ENCODE measurements around the gene SERPINB11.
"Not testable (repeated sequence)": the region's sequence is repeated elsewhere in the genome, so short reads cannot be mapped to it uniquely, and the experiment has no call there.

Gene SERPINB11

DNA sequence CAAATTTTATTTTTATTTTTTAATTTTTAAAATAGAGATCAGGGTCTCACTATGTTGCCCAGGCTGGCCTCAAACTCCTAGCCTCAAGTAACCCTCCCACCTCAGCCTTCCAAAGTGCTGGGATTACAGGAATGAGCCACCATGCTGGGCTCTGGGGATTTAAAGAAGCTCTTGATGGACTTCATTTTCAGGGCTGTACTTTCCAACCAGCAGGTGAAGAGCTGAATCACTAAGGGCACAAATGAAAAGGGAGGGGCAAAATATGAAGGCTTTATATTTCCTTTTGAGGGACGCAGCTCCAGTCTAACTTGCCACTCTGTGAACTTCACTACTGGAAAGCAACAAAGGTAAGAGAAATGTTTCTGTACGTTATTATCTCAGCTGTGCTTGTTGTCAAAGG is at the start of gene SERPINB11:
TSS of gene SERPINB11 (plus strand) at position 301 of the 400 bp plus-strand sequence. CDS start 7,234 bp downstream, outside the sequence.
- DNase-seq, result no peak

DNA sequence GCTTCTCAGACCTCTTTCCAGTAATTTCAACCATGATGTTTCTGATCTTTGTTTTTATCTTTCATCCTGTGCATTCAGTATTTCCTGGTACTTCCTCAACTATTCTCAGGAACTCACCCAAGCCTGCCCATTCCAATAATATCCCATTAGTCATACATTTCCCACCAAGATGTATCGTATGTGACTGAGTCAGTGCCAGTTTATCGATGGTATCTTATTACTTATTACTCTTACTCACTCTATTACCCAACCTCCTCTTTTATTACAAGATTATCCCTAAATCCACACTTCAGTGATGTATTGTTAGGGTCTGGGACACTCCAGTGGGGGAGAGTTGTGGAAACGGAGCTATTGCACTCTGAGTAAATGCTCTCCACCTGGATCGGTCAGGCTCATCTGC is 43.8 kb upstream of the SERPINB11 start:
- DNase-seq, result not testable (repeated sequence)

- DNase-seq, result not testable (repeated sequence)
These were observed 41.0 kb upstream of the SERPINB11 start, which contains the start of gene SERPINB3 for GRCh38 chr18:63661750-63662149. TSS of gene SERPINB3 (minus strand) at chr18:63661893. CDS start at chr18:63661216, 677 bp downstream.

DNA sequence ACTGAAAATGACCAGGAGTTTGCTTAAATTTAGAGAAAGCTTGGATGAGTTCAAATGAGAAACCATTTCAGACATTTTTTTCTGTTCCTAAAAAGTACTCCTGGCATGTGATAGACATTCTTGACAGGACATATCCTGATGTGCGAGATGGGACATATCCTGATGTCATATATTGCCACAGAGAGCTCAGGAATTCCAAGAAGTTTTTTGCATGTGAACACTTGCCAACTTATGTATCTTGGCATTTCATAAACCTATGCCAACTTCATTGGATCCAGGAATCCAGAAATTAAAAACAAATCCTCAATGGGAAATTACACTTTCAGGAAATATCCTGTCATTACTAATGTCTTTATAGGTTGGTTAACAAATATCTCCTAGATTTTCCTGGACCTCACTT is 38.2 kb upstream of the SERPINB11 start:
- DNase-seq, result no peak

DNA sequence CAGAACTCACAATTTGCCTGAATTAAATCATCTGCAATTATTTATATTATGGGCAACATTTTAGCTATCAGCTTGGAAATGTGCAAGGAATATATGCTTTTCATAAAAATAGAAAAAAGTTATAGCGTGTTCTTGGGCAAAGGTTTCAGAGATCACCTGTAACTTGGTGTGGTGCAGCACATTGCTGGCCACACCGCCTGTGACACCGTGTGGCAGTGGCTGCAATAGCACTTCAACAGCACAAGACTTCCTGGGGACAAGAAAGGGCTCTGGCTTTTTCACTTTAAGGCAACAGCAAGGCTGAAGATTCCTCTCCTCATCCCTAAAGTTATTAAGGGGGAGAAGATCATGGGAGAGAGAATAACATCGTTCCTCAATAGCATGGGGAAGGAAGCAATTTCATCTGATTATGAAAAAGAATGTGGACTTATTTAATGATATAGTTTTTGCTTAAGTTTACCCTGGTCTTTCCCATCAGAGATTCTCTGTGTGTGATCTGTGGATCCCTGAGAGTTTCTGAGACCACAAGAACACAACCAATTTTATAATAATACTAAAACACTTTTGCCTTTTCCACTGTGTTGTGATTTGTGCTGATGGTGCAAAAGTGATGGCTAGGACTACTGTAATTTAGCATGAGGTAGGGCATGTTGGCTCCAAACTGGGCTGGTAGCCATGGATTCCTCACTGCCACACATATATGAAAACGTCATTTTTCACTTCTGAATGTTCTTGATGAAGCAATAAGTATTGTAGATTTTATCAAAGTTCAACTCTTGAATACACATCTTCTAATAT is 26.0 kb upstream of the SERPINB11 start:
- DNase-seq, result peak in 1 of 2 experiments; percentile 27

- DNase-seq, result no peak
These were observed 25.1 kb upstream of the SERPINB11 start for GRCh38 chr18:63677500-63678225.

GRCh38 chr18:63679820-63680606 is 22.7 kb upstream of the SERPINB11 start:
- DNase-seq, result no peak

DNA sequence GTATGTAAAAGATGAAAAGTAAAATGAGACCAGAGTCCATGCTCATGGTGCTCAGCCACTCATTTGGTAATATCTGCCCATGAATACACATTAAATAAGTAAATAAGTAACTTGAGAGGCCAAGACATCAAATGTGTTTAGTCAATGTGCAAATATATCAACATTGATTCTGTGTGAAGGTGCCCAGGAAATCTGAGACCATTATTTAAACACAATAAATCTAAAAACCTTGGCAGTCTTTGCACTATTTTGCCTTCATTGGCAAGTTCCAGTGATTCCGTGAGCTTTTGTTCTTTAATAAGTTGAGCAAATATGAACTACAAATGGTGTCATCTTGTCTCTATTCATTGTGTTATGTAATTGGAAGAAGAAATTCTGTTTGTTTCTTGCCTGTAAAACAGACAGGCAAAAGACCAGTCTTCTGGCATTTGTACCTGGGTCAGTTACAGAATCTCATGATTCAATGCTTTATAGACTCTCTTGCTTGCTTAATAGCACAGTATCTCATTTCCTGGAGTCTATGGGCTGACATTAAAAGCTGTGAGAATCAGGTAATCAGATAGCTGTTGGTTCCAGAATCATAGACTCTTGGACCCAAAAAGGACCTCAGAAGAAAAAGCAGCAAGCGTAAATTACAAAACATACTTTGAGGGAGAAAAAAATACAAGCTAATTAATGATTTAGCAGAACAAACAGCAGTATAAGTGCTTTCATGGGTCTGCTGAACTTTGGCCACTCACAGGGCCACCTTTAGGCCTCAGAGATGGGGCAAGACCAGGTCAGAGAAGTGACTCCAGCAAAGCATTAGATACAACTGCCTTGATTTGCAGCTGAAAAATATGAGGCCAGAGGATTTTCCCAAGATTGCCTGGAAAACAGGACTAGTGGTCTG is 21.1 kb upstream of the SERPINB11 start:
- peak; percentile 2 to 56 for DNase-seq

- no peak for DNase-seq
These were observed 19.6 kb upstream of the SERPINB11 start for GRCh38 chr18:63683152-63683551.

GRCh38 chr18:63683890-63684289 is 18.9 kb upstream of the SERPINB11 start:
- no peak for DNase-seq

- DNase-seq, result no peak
These were observed 18.0 kb upstream of the SERPINB11 start for GRCh38 chr18:63684718-63685117.

GRCh38 chr18:63686871-63687270 is 15.9 kb upstream of the SERPINB11 start:
- no peak for DNase-seq

DNA sequence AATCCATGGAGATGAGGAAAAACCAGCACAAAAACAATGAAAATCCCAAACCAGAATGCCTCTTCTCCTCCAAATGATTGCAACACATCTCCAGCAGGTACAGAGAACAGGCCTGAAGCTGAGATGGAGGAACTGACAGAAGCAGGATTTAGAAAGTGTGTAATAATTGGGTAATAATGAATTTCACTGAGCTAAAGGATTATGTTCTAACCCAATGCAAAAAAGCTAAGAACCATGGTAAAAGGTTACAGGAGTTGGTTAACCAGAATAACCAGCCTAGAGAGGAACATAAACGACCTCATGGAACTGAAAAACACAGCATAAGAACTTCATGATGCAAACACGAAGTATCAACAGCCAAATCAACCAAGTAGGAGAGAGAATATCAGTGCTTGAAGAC is 13.7 kb upstream of the SERPINB11 start:
- DNase-seq, result no peak

DNA sequence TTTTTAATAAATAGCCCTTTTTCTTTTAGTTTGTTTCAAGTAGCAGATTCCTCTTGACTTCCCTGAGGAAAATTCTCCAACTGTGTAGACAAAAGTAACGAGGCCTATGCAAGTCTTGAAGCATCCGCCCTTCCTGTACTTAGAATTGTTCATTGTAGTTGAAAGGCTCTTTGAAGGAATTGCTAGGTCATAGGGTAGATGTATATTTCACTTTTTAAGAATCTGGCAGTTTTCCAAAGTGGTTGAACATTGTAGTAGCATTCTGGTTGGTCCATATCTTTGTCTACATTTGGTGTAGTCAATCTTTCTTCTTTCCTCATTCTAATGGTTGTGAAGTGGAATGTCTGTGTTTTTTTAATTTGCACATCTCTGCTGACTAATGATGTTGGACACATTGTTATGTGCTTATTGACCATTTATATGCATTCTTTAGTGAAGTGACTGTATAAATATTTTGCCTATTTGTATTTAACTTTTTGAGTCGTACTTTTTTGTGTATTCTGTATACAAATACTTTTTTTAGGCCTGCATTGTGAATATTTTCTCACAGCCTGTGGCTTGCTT is 5.6 kb upstream of the SERPINB11 start:
- DNase-seq, result no peak

GRCh38 chr18:63700501-63700900 is 2.3 kb upstream of the SERPINB11 start:
- DNase-seq, result no peak

DNA sequence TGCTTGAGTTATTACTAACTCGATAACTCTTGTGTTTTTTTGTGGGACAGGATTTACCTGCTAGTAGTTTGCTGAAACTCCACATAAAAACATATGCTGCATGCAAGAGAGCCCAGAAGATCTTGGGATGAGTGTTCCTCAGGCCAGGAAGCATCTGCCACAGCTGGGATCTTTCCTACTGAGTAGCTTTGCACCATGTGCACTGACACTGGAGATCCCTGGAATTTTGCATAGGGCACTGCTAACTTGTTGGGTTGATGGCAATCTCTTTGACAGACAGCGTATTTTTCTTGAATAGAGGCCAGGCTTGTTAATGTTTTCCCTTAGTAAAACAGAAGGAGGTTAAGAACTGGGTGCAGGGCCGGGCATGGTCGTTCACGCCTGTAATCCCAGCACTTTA is 808 bp upstream of the SERPINB11 start:
- no peak for DNase-seq

DNA sequence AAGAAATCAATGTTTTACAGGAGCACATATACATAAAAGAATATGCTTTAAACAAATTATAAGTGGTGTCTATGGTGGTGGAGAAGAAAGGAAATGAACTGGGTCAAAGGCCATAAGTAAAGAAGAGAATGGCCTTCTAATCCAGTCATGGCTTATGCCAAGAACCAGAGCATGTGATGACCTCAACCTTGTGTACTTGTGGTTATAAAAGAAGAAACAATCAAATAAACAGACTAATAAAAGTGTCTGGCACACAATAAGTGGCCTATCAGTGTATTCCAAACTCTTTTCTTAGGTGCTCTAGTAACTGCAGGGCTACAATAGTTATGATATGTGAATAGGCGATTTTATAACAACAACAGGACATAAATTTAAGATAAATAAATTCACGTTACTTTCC is 2.6 kb downstream of the SERPINB11 start:
- no peak for DNase-seq

- no peak for DNase-seq
These were observed 5.1 kb downstream of the SERPINB11 start for GRCh38 chr18:63707816-63708215.

GRCh38 chr18:63708650-63709049 is 5.9 kb downstream of the SERPINB11 start:
- DNase-seq, result no peak

GRCh38 chr18:63725682-63726480 is 23.1 kb downstream of the SERPINB11 start:
- DNase-seq, result peak in 1 of 2 experiments; percentile 3

DNA sequence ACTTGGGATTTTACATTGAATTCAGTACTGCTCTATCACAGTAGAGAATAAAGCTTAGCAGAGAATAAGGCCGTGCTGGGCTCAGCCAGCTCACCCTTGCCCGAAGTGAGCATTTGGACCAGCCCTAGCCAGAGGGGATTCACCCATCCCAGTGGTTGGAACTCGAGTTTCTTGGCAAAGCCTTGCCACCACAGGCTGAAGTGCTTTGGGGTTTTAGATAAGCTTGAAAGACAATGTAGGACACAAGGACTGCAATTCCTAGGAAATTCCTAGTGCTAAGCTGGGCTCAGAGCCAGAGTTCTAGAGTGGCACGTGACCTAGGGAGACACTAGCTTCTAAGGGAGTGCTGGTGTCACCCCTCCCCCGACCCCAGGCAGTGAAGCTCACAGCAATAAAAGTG is 28.0 kb downstream of the SERPINB11 start:
- DNase-seq, result no peak

Data from NCI-H2081 (cell line).